Ishikawa (cell line): ENCODE data around the gene MKLN1.

Source experiments
- CEBPB ChIP-seq: IDR thresholded peaks from 2 replicates; pipeline ENCODE4 v1.6.1; 2012
- CREB1 ChIP-seq: IDR thresholded peaks from 2 replicates; pipeline ENCODE4 v1.6.1; 2012; ENCODE audit warnings: low read depth
- EGR1 ChIP-seq: IDR thresholded peaks from 2 replicates; pipeline ENCODE4 v1.6.1; 2012
- EP300 ChIP-seq: IDR thresholded peaks from 2 replicates; pipeline ENCODE4 v1.6.1; 2012; ENCODE audit warnings: borderline replicate concordance
- FOXM1 ChIP-seq: IDR thresholded peaks from 2 replicates; pipeline ENCODE4 v1.6.1; 2012; ENCODE audit warnings: low read depth, borderline replicate concordance
- MAX ChIP-seq: IDR thresholded peaks from 2 replicates; pipeline ENCODE4 v1.6.1; 2012
- NFIC ChIP-seq: IDR thresholded peaks from 2 replicates; pipeline ENCODE4 v1.6.1; 2012
- RAD21 ChIP-seq: IDR thresholded peaks from 2 replicates; pipeline ENCODE4 v1.6.1; 2012; ENCODE audit warnings: low read depth
- REST ChIP-seq: IDR thresholded peaks from 2 replicates; pipeline ENCODE4 v1.6.1; 2012; ENCODE audit warnings: low read depth, mild to moderate bottlenecking
- TAF1 ChIP-seq: IDR thresholded peaks from 2 replicates; pipeline ENCODE4 v1.6.1; 2012; ENCODE audit warnings: low read depth, mild to moderate bottlenecking
- TCF12 ChIP-seq: IDR thresholded peaks from 2 replicates; pipeline ENCODE4 v1.6.1; 2012; ENCODE audit warnings: low read depth
- TEAD4 ChIP-seq: IDR thresholded peaks from 2 replicates; pipeline ENCODE4 v1.6.1; 2012
- YY1 ChIP-seq: IDR thresholded peaks from 2 replicates; pipeline ENCODE4 v1.6.1; 2012; ENCODE audit warnings: low read depth
- ZBTB7A ChIP-seq: IDR thresholded peaks from 2 replicates; pipeline ENCODE4 v1.6.1; 2012; ENCODE audit warnings: low read depth
- TF ChIP-seq, protein P1 (sequence below): IDR thresholded peaks from 2 replicates; pipeline ENCODE4 v1.6.1; 2012

MKLN1 gene

DNA sequence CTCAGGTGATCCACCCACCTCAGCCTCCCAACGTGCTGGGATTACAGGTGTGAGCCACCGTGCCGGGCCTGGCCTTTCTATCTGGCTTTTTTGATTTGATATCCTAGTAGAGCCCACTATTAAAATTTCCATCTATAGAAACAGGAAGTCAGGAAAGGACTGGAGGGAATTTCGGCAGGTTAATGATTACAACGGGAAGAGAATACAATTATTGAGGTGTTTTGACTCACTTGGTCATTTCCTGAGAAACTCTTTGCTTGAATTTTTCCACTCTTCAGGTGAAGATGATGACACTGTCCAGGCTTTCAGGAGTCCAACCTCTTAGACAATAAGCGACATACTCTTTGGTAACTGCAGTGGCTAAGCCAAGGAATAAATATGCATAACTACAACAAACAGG, 1.1 kb upstream of the MKLN1 start:
- TF ChIP-seq REST: no peak
- no peak for TF ChIP-seq TAF1
- no peak for TF ChIP-seq ZBTB7A
- TF ChIP-seq FOXM1: no peak
- no peak for TF ChIP-seq NFIC

DNA sequence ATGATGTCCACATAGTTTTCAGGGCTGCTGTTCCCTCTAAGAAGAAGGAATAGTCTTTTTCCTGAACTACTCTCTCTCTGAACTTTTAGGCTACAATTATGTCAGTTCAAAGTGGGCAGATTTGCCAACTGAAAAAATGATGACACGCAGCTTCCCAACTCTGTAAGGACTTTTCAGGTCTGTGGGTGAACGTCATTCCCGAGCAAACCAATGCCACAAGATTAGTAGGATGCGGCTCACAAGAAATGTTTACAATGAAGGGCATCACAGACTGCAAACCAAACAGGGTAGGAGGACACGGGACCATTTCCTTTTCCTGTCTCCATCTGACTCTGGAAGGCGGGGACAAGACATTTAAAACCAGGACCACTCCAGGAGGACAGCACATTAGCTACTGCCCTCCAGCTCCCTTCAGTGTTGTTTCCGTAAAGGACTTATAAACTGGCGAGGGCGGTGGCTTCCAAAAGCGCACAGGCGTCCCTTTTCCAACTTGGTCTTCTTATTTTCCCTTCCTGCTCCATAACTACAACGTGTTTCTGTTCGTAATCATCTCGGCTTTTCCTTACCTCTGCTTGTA, 539 bp upstream of the MKLN1 start:
- TF ChIP-seq REST: peak; percentile 42; the same call in 1 of the 2 replicates
- no peak for TF ChIP-seq TEAD4

- TF ChIP-seq NFIC (no peak), FOXM1 (no peak), RAD21 (no peak), EGR1 (no peak), CEBPB (no peak), REST (no peak), EP300 (no peak), ZBTB7A (no peak)
Measured at GRCh38 chr7:131328377-131329175, 900 bp downstream of the MKLN1 start.

GRCh38 chr7:131329176-131329570, 1.5 kb downstream of the MKLN1 start:
- TF ChIP-seq MAX (no peak), CEBPB (no peak), TEAD4 (no peak), TAF1 (no peak), ZBTB7A (no peak), CREB1 (no peak), YY1 (no peak), TCF12 (no peak), EGR1 (no peak), EP300 (no peak), NFIC (no peak), REST (no peak), FOXM1 (no peak)
- TF ChIP-seq, protein P1, sequence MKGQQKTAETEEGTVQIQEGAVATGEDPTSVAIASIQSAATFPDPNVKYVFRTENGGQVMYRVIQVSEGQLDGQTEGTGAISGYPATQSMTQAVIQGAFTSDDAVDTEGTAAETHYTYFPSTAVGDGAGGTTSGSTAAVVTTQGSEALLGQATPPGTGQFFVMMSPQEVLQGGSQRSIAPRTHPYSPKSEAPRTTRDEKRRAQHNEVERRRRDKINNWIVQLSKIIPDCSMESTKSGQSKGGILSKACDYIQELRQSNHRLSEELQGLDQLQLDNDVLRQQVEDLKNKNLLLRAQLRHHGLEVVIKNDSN: no peak
